Heart right ventricle (tissue), 16 donors: ENCODE data around the gene GPR146. TPM values are rescaled to one million over a fixed set of nuclear protein-coding genes. Genes with fewer than 3 reads are reported as not detected.

ENCODE experiments used
- ATAC-seq, 8 donors: fragments of 200-7000 bp; cut with Tn5 transposase; one replicate each; pipeline ENCODE4 v1.9.1; 2020; ENCODE audit warnings: mild to moderate bottlenecking in 8 of 8, moderate library complexity in 8 of 8, moderate number of reproducible peaks in 1 of 8
- DNase-seq, 2 donors: peaks; one replicate each; pipeline ENCODE4 v3.0.0-alpha.2; 2020
- H3K27ac ChIP-seq, 10 donors: fragments of 200-600 bp; sonication (generic) in 2 of 10; one replicate each; pipeline versions ENCODE4 v1.5.0 to v1.8.0; 2020 to 2022; ENCODE audit warnings: mild to moderate bottlenecking in 3 of 10
- H3K27me3 ChIP-seq, 7 donors: fragments of 200-600 bp; one replicate each; pipeline ENCODE4 v1.8.0; 2021 to 2022; ENCODE audit warnings: mild to moderate bottlenecking in 2 of 7
- H3K36me3 ChIP-seq, 9 donors: fragments of 200-600 bp; sonication (generic) in 1 of 9; one replicate each; pipeline versions ENCODE4 v1.5.0 to v1.8.0; 2020 to 2022; ENCODE audit warnings: mild to moderate bottlenecking in 2 of 9
- H3K4me1 ChIP-seq, 9 donors: fragments of 200-600 bp; sonication (generic) in 1 of 9; one replicate each; pipeline versions ENCODE4 v1.5.0 to v1.8.0; 2020 to 2022; ENCODE audit warnings: mild to moderate bottlenecking in 4 of 9
- H3K4me3 ChIP-seq, 10 donors: fragments of 200-600 bp; sonication (generic) in 2 of 10; one replicate each; pipeline versions ENCODE4 v1.5.0 to v1.8.0; 2020 to 2022; ENCODE audit warnings: mild to moderate bottlenecking in 7 of 10, moderate library complexity in 2 of 10
- H3K9me3 ChIP-seq, 11 donors: fragments of 200-600 bp in 10 of 11; sonication (generic) in 2 of 11; one replicate each; pipeline versions ENCODE4 v1.5.0 to v1.8.0; 2013 to 2022; ENCODE audit warnings: mild to moderate bottlenecking in 2 of 11, control low read depth in 1 of 11, moderate library complexity in 1 of 11
- CTCF ChIP-seq, 9 donors: fragments of 200-600 bp; sonication (generic) in 2 of 9; IDR thresholded peaks; one replicate each; pipeline versions ENCODE4 v1.5.0 to v1.8.0; 2021 to 2022; ENCODE audit warnings: antibody characterized with exemption in 9 of 9, mild to moderate bottlenecking in 5 of 9, moderate library complexity in 1 of 9
- WGBS, 2 donors: extraction: QIAGEN DNeasy Blood & Tissue Kit; methylation state at CpG; one replicate each; pipeline ENCODE4 v1.1.7; 2013; ENCODE audit warnings: inconsistent platforms in 1 of 2; 5-methylcytosine and 5-hydroxymethylcytosine counted together
- intact Hi-C, 10 donors: fragments of 100-400 bp; cut with DNase I; formaldehyde crosslinking; loops; one replicate each; pipeline versions ENCODE4 v1.11.1 to v1.14.2; 2022
- polyA plus RNA-seq, 2 donors: library from polyadenylated mRNA; stranded (reverse); fragments of 200-250 nt; gene quantifications; one replicate each; pipeline ENCODE4 v1.2.3, GENCODE V29; 2013
- total RNA-seq, 10 donors: library from RNA; stranded (reverse); fragmentation: NEBNext Ultra II Directional in 3 of 10; extraction: Animal tissue kit (Norgen Biotek cat#: 25700) in 3 of 10; gene quantifications; one replicate each; pipeline versions ENCODE4 v1.2.1 to v1.2.4, GENCODE V29; 2021 to 2023
- donor health status: Arrhythmogenic right ventricular cardiomyopathy.
- donor health status: ischemic (EF 13 %, LVEDD 7.1; RV severe dilation, severe dysfunction).
- donor health status: healthy with polysubstance abuse.
- donor health status: DM: no; HTN: yes; CAD: no.
- donor health status: DM: no; HTN: no; CAD: no.
- donor health status: ischemic (EF 25% LVEDD 6.9; RV normal size, moderate dysfunction).
- donor health status: ischemic (EF 25% LVEDD 5.7; RV mildly dilated, moderate dysfunction).
- donor health status: healthy.
- donor health status: DM: yes; HTN: yes; CAD: no.
- donor health status: Ischemic cardiomyopathy.
- donor health status: ischemic (EF 35%, LVEDD 5.7; RV mildly dilated, moderate dysfunction).
- donor health status: nonischemic (EF 11% LVEDD 7.7; RV severe dilation, severe dysfunction).
- donor health status: DM: yes; HTN: yes; CAD: no.
- donor health status: PGD.
- donor health status: ischemic (EF 29% LVEDD 5.4; RV normal size, mild dysfunction).
- donor health status: nonischemic (EF 23%, LVEDD 6.1; RV moderate dilation, normal function).

GPR146 gene
- total and polyA plus RNA-seq, 12 donors, result 13.3 to 34.5 (median 22.7) TPM

- no peak for DNase-seq
- WGBS, 2 donors, result 72 to 73% methylated on average over 21 of the region's 21 CpGs
- no peaks in the 10 kb centered on the region for H3K36me3 ChIP-seq
- TF ChIP-seq CTCF (IDR thresholded peaks at IDR 0.05), result no peak
- H3K4me1 ChIP-seq, result peaks cover 7 to 20% (median 12%) of the 10 kb centered on the region in 9 donors
- peak in 1 of 8 donors; percentile 10 for ATAC-seq
- H3K27ac ChIP-seq, result no peak overlapping the region
- no peaks in the 10 kb centered on the region for H3K9me3 ChIP-seq
- H3K4me3 ChIP-seq, result peak overlapping the region in 3 of 10 donors; percentile 25 to 42 (median 42)
- H3K27me3 ChIP-seq, result peaks cover 0 to 7% (median 0%) of the 10 kb centered on the region in 7 donors
- intact Hi-C loops, result loop anchor here in 1 of 10 donors (2.0 kb wide), 1 partner anchor 77 kb away; no protein-coding TSS in a partner anchor
Observed at GRCh38 chr7:1066242-1066588, 21.9 kb downstream of the GPR146 start.

GRCh38 chr7:1068013-1068412 is 23.7 kb downstream of the GPR146 start:
- no peak for DNase-seq
- Histone ChIP-seq H3K36me3 (no peaks in the 10 kb centered on the region), H3K27ac (no peak overlapping the region), H3K4me3 (no peak overlapping the region), H3K4me1 (peaks cover 7 to 18% (median 12%) of the 10 kb centered on the region in 9 donors), H3K27me3 (peaks cover 0 to 7% (median 0%) of the 10 kb centered on the region in 7 donors), H3K9me3 (no peaks in the 10 kb centered on the region)
- ATAC-seq, result no peak
- TF ChIP-seq CTCF (IDR thresholded peaks at IDR 0.05), result no peak
- intact Hi-C loops, result no loop called here
- 88 to 94% methylated on average over 14 of the region's 14 CpGs for WGBS, 2 donors

- DNase-seq (no peak), ATAC-seq (no peak)
- intact Hi-C loops, result no loop called here
- no peak for TF ChIP-seq CTCF (IDR thresholded peaks at IDR 0.05)
- Histone ChIP-seq H3K27ac (no peak overlapping the region), H3K4me1 (peaks cover 7 to 18% (median 12%) of the 10 kb centered on the region in 9 donors), H3K9me3 (no peaks in the 10 kb centered on the region), H3K4me3 (no peak overlapping the region), H3K27me3 (peaks cover 0 to 7% (median 0%) of the 10 kb centered on the region in 7 donors), H3K36me3 (no peaks in the 10 kb centered on the region)
- 80 to 88% methylated on average over 11 of the region's 11 CpGs for WGBS, 2 donors
Observed at GRCh38 chr7:1068619-1069018, 24.3 kb downstream of the GPR146 start.

GRCh38 chr7:1070544-1071011 is 26.2 kb downstream of the GPR146 start:
- H3K4me1 ChIP-seq, result peaks cover 3 to 7% (median 6%) of the 10 kb centered on the region in 9 donors
- H3K27me3 ChIP-seq, result no peaks in the 10 kb centered on the region
- H3K4me3 ChIP-seq, result no peak overlapping the region
- no peaks in the 10 kb centered on the region for H3K9me3 ChIP-seq
- no peak overlapping the region for H3K27ac ChIP-seq
- no peak for ATAC-seq
- no peaks in the 10 kb centered on the region for H3K36me3 ChIP-seq
- intact Hi-C loops, result no loop called here
- TF ChIP-seq CTCF (IDR thresholded peaks at IDR 0.05), result no peak
- DNase-seq, result no peak
- 93 to 96% methylated on average over 42 of the region's 42 CpGs for WGBS, 2 donors
